DND-41 (cell line): Measurements from ENCODE around the gene GPR161.

ENCODE experiments used
- ATAC-seq: fragments of 200-7000 bp; cut with Tn5 transposase; 3 replicates; pipeline ENCODE4 v1.9.1; 2021; ENCODE audit warnings: low read depth; ENCODE audit not compliant: insufficient read depth
- DNase-seq: peaks from one replicate; pipeline ENCODE4 v3.0.0-alpha.2; 2020
- H2AFZ ChIP-seq: 2 replicates; pipeline ENCODE4 v1.6.0; 2012; ENCODE audit warnings: low read depth, low read length
- H3K27ac ChIP-seq: 2 replicates; pipeline ENCODE4 v1.5.1; 2012; ENCODE audit warnings: low read length, inconsistent platforms
- H3K27me3 ChIP-seq: fragments of 200-600 bp; sonication (generic); 2 replicates; pipeline ENCODE4 v1.6.0; 2012; ENCODE audit warnings: low read length, mild to moderate bottlenecking, inconsistent platforms; ENCODE audit not compliant: insufficient read depth, poor library complexity
- H3K36me3 ChIP-seq: 2 replicates; pipeline ENCODE4 v1.5.1; 2012; ENCODE audit warnings: low read length, inconsistent platforms; ENCODE audit not compliant: insufficient read depth
- H3K4me1 ChIP-seq: 2 replicates; pipeline ENCODE4 v1.5.1; 2012; ENCODE audit warnings: mild to moderate bottlenecking, low read length; ENCODE audit not compliant: insufficient read depth
- H3K4me2 ChIP-seq: 2 replicates; pipeline ENCODE4 v1.6.0; 2012; ENCODE audit warnings: mild to moderate bottlenecking, moderate library complexity, low read length, inconsistent platforms; ENCODE audit not compliant: insufficient read depth
- H3K4me3 ChIP-seq, 2 experiments: fragments of 200-600 bp in 1 of 2; shearing (Covaris generic) in 1 of 2; 2 replicates each; pipeline ENCODE4 v1.5.1; 2012 to 2016; ENCODE audit warnings: inconsistent platforms in 2 of 2, low read length in 2 of 2, mild to moderate bottlenecking in 2 of 2, low read depth in 1 of 2, moderate library complexity in 1 of 2
- H3K79me2 ChIP-seq: 2 replicates; pipeline ENCODE4 v1.6.0; 2012; ENCODE audit warnings: low read length, inconsistent platforms; ENCODE audit not compliant: insufficient read depth
- H3K9ac ChIP-seq: 2 replicates; pipeline ENCODE4 v1.6.0; 2012; ENCODE audit warnings: low read depth, mild to moderate bottlenecking, inconsistent platforms, low read length, moderate library complexity
- H3K9me3 ChIP-seq: 2 replicates; pipeline ENCODE4 v1.5.1; 2012; ENCODE audit warnings: low read length, moderate library complexity, mild to moderate bottlenecking, inconsistent platforms; ENCODE audit not compliant: insufficient read depth, severe bottlenecking
- H4K20me1 ChIP-seq: 2 replicates; pipeline ENCODE4 v1.6.0; 2012; ENCODE audit warnings: low read length; ENCODE audit not compliant: insufficient read depth
- EZH2 ChIP-seq: IDR thresholded peaks from 3 replicates; pipeline ENCODE4 v1.6.1; 2012; ENCODE audit warnings: borderline replicate concordance, low read depth, mild to moderate bottlenecking, moderate library complexity, low read length, inconsistent platforms; ENCODE audit not compliant: severe bottlenecking
- TF ChIP-seq, protein P1 (sequence below): IDR thresholded peaks from 2 replicates; pipeline ENCODE4 v1.5.1; 2012; ENCODE audit warnings: borderline replicate concordance, low read length, moderate library complexity, mild to moderate bottlenecking; ENCODE audit not compliant: poor library complexity, severe bottlenecking; ENCODE audit errors: extremely low read depth

GPR161 gene

GRCh38 chr1:168135116-168135920 lies 1.4 kb downstream of the GPR161 start:
- Histone ChIP-seq H3K9ac (peak overlapping the region; percentile 78; the same call in 1 of the 2 replicates), H3K36me3 (no peaks in the 10 kb centered on the region), H3K27me3 (no peaks in the 10 kb centered on the region), H3K4me3 (peak overlapping the region in 1 of 2 experiments; percentile 78; a peak in 3 of 4 replicates), H3K4me2 (peak overlapping the region; percentile 97), H3K79me2 (no peaks in the 10 kb centered on the region), H3K27ac (no peak overlapping the region), H4K20me1 (no peaks in the 10 kb centered on the region), H3K4me1 (peaks cover 27% of the 10 kb centered on the region), H3K9me3 (no peaks in the 10 kb centered on the region), H2AFZ (peak overlapping the region; percentile 92; the same call in 1 of the 2 replicates)
- DNase-seq (no peak), ATAC-seq (no peak)
- TF ChIP-seq EZH2 = no peak
- TF ChIP-seq, protein P1, sequence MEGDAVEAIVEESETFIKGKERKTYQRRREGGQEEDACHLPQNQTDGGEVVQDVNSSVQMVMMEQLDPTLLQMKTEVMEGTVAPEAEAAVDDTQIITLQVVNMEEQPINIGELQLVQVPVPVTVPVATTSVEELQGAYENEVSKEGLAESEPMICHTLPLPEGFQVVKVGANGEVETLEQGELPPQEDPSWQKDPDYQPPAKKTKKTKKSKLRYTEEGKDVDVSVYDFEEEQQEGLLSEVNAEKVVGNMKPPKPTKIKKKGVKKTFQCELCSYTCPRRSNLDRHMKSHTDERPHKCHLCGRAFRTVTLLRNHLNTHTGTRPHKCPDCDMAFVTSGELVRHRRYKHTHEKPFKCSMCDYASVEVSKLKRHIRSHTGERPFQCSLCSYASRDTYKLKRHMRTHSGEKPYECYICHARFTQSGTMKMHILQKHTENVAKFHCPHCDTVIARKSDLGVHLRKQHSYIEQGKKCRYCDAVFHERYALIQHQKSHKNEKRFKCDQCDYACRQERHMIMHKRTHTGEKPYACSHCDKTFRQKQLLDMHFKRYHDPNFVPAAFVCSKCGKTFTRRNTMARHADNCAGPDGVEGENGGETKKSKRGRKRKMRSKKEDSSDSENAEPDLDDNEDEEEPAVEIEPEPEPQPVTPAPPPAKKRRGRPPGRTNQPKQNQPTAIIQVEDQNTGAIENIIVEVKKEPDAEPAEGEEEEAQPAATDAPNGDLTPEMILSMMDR = no peak

DNA sequence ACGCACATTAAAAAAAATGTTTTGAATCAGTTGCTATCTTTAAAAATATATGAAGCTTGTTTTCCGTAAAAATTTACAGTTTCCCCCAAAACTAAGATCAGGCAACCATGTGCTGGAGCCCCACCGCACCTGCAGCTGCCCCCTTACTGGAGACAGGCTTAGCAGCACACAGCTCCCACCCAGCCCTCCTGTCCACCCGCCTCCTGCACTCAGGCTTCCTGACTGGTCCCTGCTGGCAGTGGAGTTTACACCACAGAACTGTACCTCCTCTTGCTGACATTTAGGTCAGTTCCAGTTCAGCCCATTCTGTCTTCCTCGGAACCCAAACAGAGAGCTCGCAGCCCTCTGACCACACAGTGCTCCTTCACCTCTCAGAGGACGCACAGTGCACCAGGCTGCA lies 2.1 kb downstream of the GPR161 start:
- Histone ChIP-seq H3K4me1 (peaks cover 27% of the 10 kb centered on the region), H3K9ac (no peak overlapping the region), H3K27me3 (no peaks in the 10 kb centered on the region), H3K36me3 (no peaks in the 10 kb centered on the region), H3K79me2 (no peaks in the 10 kb centered on the region), H3K27ac (no peak overlapping the region), H3K4me3 (no peak overlapping the region; a peak in 1 of 4 replicates), H4K20me1 (no peaks in the 10 kb centered on the region), H3K9me3 (no peaks in the 10 kb centered on the region), H3K4me2 (peak overlapping the region; percentile 97; the same call in 1 of the 2 replicates), H2AFZ (no peak overlapping the region)
- no peak for DNase-seq
- no peak for TF ChIP-seq EZH2
- ATAC-seq = no peak

GRCh38 chr1:168134132-168134531 lies 2.6 kb downstream of the GPR161 start:
- Histone ChIP-seq H3K36me3 (no peaks in the 10 kb centered on the region), H3K79me2 (no peaks in the 10 kb centered on the region), H3K9me3 (no peaks in the 10 kb centered on the region), H4K20me1 (no peaks in the 10 kb centered on the region), H3K9ac (no peak overlapping the region), H3K4me1 (peaks cover 27% of the 10 kb centered on the region), H3K27me3 (no peaks in the 10 kb centered on the region), H3K4me2 (peak overlapping the region; percentile 97; the same call in 1 of the 2 replicates), H2AFZ (no peak overlapping the region), H3K27ac (no peak overlapping the region), H3K4me3 (no peak overlapping the region)
- DNase-seq = no peak
- ATAC-seq = no peak
- TF ChIP-seq, protein P1 = no peak
- TF ChIP-seq EZH2 = no peak

DNA sequence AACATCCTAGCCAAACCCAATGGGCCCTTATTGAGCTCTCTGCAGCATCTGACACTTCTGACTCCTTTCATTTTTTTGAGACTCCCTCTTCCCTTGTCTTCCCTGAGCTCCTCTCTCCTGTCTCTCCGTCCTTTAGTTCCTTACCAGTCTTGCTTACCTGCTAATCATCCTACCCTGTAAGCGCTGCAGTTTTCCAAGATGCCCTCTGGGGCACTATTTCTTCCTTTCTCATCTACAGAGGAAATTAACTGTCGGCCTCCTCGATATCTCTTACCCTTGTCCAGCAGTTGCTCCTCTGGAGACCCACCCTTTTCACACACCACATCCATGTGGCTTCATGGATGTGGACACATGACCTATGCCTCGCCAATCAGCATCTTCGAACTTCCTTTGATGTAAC lies 6.8 kb downstream of the GPR161 start:
- H3K79me2 ChIP-seq = no peaks in the 10 kb centered on the region
- peaks cover 8% of the 10 kb centered on the region; the same call in 1 of the 2 replicates for H3K36me3 ChIP-seq
- H4K20me1 ChIP-seq = no peaks in the 10 kb centered on the region
- H3K27me3 ChIP-seq = no peaks in the 10 kb centered on the region
- no peak overlapping the region for H2AFZ ChIP-seq
- no peak overlapping the region for H3K9ac ChIP-seq
- H3K4me1 ChIP-seq = peaks cover 5% of the 10 kb centered on the region
- H3K9me3 ChIP-seq = no peaks in the 10 kb centered on the region
- H3K4me3 ChIP-seq = no peak overlapping the region
- DNase-seq (no peak), ATAC-seq (no peak)
- no peak overlapping the region for H3K4me2 ChIP-seq
- TF ChIP-seq, protein P1 = no peak
- TF ChIP-seq EZH2 = no peak
- H3K27ac ChIP-seq = no peak overlapping the region
